Activated naive CD8-positive, alpha-beta T cell treated with anti-CD3 and anti-CD28 coated beads for 36 hours (primary cell): ENCODE measurements around the gene SLC43A2. TPM values are rescaled to one million over a fixed set of nuclear protein-coding genes. Genes with fewer than 3 reads are reported as not detected.
A peak's percentile ranks its signal among the peaks of the same experiment; 100 is the strongest.

Experiments
- DNase-seq: peaks from one replicate; pipeline ENCODE4 v3.0.0; 2021
- H3K27ac Mint-ChIP-seq: one replicate; pipeline ENCODE4 v1.8.0; 2022; ENCODE audit warnings: mild to moderate bottlenecking, moderate library complexity, mixed read lengths
- H3K27me3 Mint-ChIP-seq: one replicate; pipeline ENCODE4 v1.8.0; 2022; ENCODE audit warnings: mild to moderate bottlenecking, mixed read lengths
- H3K36me3 Mint-ChIP-seq: one replicate; pipeline ENCODE4 v1.8.0; 2021; ENCODE audit warnings: mild to moderate bottlenecking, mixed read lengths
- H3K4me1 Mint-ChIP-seq: one replicate; pipeline ENCODE4 v1.8.0; 2021; ENCODE audit warnings: mixed read lengths
- H3K4me3 Mint-ChIP-seq: one replicate; pipeline ENCODE4 v1.8.0; 2022; ENCODE audit warnings: mild to moderate bottlenecking, moderate library complexity, mixed read lengths
- H3K9me3 Mint-ChIP-seq: one replicate; pipeline ENCODE4 v1.8.0; 2022; ENCODE audit warnings: mixed read lengths
- total RNA-seq, 2 experiments: library from RNA; stranded (reverse); gene quantifications; one replicate each; pipeline ENCODE4 v1.2.3, GENCODE V29; 2021

The SLC43A2 gene
- total RNA-seq, 2 experiments from 2014 or later: 3.7 to 4.6 TPM

GRCh38 chr17:1647802-1648171 is 19.2 kb upstream of the SLC43A2 start:
- no peak for DNase-seq
- H3K27me3 Mint-ChIP-seq: no peaks in the 10 kb centered on the region
- peaks cover 34% of the 10 kb centered on the region for H3K4me1 Mint-ChIP-seq
- H3K9me3 Mint-ChIP-seq: no peaks in the 10 kb centered on the region
- peak overlapping the region; percentile 67 for H3K4me3 Mint-ChIP-seq
- no peak overlapping the region for H3K27ac Mint-ChIP-seq
- no peaks in the 10 kb centered on the region for H3K36me3 Mint-ChIP-seq

- no peak for DNase-seq
- Mint-ChIP-seq H3K27me3 (no peaks in the 10 kb centered on the region), H3K27ac (no peak overlapping the region), H3K36me3 (no peaks in the 10 kb centered on the region), H3K4me1 (peaks cover 34% of the 10 kb centered on the region), H3K4me3 (no peak overlapping the region), H3K9me3 (no peaks in the 10 kb centered on the region)
Observed at GRCh38 chr17:1646199-1646875, 17.7 kb upstream of the SLC43A2 start.

DNA sequence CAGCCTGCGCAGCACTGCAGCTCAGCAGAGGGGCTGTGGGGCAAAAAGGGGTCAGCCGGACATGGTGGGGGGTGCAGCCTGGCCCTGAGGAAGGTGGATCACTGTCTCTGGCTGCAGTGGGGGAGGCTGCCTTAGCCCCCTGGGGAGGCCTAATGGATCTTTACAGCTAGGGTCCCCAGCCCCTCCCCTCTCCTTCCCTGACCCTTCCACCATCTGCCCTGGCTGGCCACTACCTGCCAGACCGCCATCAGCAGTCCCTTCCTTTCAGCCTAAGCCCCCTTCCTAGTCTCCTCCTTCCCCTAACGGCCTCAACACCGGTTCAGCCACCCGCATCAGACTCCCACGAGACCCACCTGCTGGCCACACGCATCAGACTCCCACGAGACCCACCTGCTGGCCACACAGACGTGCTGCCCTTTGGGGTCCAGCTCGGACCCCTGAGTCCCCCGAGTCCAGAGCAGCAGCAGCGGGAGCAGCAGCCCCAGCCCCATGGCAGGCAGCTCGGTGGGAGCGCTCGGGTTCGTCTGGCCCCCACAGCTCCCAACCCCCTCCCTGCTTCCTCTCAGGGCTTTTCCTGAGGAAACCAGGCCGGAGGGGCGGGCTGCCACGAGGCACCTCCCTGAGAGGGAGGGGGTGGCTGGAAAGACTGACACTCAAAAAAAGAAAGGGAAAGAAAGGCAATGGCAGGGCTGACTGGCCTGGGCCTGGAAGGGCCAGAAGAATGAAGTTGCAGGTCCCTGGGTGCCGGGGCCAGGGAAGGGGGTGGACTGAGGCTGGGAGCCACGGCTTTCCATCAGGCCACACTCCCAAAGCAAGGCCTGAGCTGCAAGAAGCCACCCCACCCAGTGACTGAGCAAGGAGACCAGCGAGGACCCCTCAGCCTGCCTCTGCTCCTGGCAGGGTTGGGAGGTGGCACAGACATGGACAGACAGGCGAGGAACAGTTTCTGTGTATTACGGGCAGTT is 16.9 kb upstream of the SLC43A2 start, which contains the start of gene SCARF1:
TSS of gene SCARF1 (minus strand) at position 526 of the 965 bp plus-strand sequence. CDS start at position 491, 35 bp downstream.
- Mint-ChIP-seq H3K27me3 (no peaks in the 10 kb centered on the region), H3K27ac (peak within 1 kb of the TSS; percentile 23)

DNA sequence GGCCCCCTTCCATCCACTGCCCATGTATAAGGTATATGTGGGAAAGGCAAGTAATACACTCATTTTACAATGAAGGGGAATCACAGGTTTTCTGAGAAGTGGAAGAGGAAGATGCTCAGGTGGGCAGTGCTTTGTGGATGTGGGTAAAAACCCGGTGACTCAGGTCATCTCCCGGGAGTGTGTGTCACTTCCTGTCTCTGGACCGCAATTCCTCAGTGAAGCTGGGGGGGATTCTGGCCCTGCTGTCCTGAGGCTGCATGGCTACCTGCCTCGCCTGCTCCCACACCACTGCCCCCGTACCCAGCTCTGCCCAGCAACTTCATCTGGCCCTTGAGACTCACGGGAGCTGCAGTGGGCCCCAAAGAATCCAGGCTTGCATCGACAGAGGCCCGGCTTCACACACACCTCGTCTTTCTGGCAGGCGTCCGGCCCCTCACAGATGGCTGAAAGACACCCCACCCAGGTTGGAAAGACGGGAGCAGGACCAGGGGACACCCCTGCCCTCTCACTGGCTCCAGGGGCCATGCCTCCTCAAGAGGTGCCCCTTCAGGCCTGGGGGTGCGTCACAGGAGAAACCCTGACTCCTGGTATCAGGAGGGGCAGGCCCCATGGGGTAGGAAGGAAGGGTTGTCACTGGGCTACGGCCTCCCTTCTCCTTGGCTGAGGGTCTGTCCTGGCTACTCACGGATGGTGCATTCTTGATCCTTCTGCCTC is 16.0 kb upstream of the SLC43A2 start:
- Mint-ChIP-seq H3K9me3 (no peaks in the 10 kb centered on the region), H3K27ac (peak overlapping the region; percentile 87), H3K4me1 (peaks cover 24% of the 10 kb centered on the region), H3K4me3 (peak overlapping the region; percentile 80), H3K27me3 (no peaks in the 10 kb centered on the region), H3K36me3 (no peaks in the 10 kb centered on the region)
- DNase-seq: peak; percentile 54

More for the DNA sequence above, 16.9 kb upstream of the SLC43A2 start, which contains the start of gene SCARF1:
- H3K4me3 Mint-ChIP-seq: peak within 1 kb of the TSS; percentile 80
- H3K4me1 Mint-ChIP-seq: peaks cover 29% of the 10 kb centered on the region
- H3K36me3 Mint-ChIP-seq: no peaks in the 10 kb centered on the region
- DNase-seq: no peak
- no peaks in the 10 kb centered on the region for H3K9me3 Mint-ChIP-seq

DNA sequence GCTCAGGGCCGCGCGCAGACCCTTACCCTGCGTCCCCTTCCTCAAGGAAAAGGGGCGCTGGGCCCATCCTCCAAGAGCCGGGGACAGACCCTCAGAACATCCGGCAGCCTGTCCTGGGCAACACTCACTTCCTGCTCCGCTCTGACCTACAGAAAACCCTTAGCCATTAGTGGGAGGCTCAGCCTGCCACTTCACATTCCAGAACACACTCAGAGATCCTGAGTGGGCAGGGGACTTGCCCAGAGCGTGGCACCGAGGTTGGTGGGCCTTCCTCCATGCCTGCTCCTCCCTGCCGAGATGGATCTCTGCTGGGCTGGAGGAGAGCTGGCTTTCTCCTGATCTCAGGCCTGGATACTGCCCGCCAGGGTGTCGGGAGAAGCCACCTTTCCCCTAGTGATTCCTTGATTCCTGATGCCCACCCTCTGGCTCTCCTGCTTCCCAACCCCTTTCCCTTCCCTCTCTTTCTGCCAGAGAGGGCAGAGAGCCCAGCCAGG is 15.4 kb upstream of the SLC43A2 start:
- H3K27me3 Mint-ChIP-seq: no peaks in the 10 kb centered on the region
- H3K4me3 Mint-ChIP-seq: peak overlapping the region; percentile 80

GRCh38 chr17:1643293-1643998 is 14.8 kb upstream of the SLC43A2 start:
- H3K4me3 Mint-ChIP-seq: no peak overlapping the region
- no peaks in the 10 kb centered on the region for H3K9me3 Mint-ChIP-seq
- peak; percentile 62 for DNase-seq
- no peak overlapping the region for H3K27ac Mint-ChIP-seq
- no peaks in the 10 kb centered on the region for H3K36me3 Mint-ChIP-seq
- no peaks in the 10 kb centered on the region for H3K27me3 Mint-ChIP-seq
- H3K4me1 Mint-ChIP-seq: peaks cover 24% of the 10 kb centered on the region

More for the DNA sequence above, 15.4 kb upstream of the SLC43A2 start:
- peaks cover 24% of the 10 kb centered on the region for H3K4me1 Mint-ChIP-seq
- no peaks in the 10 kb centered on the region for H3K36me3 Mint-ChIP-seq
- DNase-seq: no peak
- peak overlapping the region; percentile 87 for H3K27ac Mint-ChIP-seq
- no peaks in the 10 kb centered on the region for H3K9me3 Mint-ChIP-seq

DNA sequence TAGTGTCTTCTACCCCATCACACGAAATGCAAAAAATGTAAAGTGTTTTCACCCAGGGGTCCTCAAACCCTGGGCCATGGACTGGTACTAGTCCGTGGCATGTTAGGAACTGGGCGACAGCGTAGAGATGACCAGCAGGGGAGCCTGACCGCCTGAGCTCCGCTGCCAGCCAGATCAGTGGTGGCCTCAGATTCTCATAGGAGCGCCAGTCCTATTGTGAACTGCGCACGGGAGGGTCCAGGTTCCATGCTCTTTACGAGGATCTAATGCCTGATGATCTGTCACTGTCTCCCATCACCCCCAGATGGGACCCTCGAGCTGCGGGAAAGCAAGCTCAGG is 12.4 kb upstream of the SLC43A2 start:
- Mint-ChIP-seq H3K4me1 (peaks cover 18% of the 10 kb centered on the region), H3K36me3 (no peaks in the 10 kb centered on the region), H3K27ac (no peak overlapping the region), H3K27me3 (no peaks in the 10 kb centered on the region), H3K9me3 (no peaks in the 10 kb centered on the region), H3K4me3 (no peak overlapping the region)
- DNase-seq: no peak

DNA sequence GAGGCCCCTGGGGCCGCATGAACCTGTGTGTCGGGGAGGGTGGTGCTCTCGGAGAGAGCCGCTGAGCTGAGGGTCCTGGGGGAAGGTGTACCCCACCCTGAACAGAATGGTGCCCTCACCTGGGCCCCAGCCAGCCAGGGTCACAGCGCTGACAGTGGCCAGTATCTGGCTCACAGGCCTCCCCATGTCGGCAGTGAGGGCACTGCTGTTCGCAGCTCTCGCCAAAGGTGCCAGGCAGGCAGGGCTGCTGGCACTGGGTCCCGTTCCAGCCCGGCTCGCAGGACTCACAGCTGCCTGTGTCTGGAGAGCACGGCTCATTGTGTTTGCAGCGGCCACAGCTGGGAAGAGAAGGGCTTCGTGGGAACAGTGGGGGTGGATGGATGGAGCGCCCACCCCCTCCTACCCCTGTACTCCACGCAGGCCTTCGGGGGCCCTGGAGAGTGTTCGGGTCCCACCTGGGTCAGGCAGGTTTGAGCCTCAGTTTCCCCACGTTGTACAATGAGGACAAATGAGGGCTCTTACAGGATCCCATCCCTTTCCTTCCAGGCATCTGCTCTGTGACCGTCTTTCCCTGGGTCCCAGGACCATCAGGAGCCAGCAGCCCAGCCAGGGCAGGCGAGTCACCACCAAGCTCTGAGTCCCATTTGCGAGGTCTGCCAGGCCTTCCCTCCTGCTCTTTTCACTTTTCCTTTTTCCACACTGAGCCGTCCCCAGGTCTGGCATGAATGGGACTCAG is 11.9 kb upstream of the SLC43A2 start:
- Mint-ChIP-seq H3K27ac (no peak overlapping the region), H3K4me3 (no peak overlapping the region), H3K9me3 (no peaks in the 10 kb centered on the region), H3K4me1 (peaks cover 13% of the 10 kb centered on the region), H3K36me3 (no peaks in the 10 kb centered on the region), H3K27me3 (no peaks in the 10 kb centered on the region)
- no peak for DNase-seq

DNA sequence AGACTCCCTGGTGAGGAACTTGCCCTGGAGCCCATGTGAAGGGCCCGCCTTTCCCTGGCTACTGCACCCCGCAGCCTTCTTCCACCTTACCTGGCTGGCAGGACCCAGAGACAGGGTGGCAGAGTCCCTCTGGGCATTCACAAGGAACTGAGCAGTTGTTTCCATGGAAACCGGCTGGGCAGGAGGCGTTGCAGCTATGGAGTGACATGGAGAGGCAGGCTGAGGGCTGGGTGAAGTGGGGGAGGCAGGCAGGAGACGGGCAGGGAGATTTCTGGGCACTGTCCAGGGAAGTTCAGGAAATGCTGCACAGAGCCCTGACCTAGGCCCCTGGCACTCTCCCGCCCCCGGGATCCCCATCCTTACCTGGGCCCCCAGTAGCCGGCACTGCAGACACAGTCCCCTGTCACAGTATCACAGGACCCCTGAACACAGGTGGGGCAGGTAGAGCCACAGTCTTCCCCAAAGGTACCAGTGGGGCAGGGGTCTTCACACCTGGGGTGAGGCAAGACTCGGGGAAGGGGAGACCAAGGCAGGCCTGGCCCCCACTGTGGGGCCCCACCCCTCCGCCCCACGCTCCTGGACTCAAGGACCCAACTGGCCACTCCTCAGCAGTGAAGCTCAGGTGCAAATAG is 11.0 kb upstream of the SLC43A2 start:
- H3K27me3 Mint-ChIP-seq: no peaks in the 10 kb centered on the region
- no peak overlapping the region for H3K4me3 Mint-ChIP-seq
- no peak for DNase-seq
- H3K4me1 Mint-ChIP-seq: peaks cover 6% of the 10 kb centered on the region
- no peaks in the 10 kb centered on the region for H3K36me3 Mint-ChIP-seq
- no peaks in the 10 kb centered on the region for H3K9me3 Mint-ChIP-seq
- no peak overlapping the region for H3K27ac Mint-ChIP-seq

DNA sequence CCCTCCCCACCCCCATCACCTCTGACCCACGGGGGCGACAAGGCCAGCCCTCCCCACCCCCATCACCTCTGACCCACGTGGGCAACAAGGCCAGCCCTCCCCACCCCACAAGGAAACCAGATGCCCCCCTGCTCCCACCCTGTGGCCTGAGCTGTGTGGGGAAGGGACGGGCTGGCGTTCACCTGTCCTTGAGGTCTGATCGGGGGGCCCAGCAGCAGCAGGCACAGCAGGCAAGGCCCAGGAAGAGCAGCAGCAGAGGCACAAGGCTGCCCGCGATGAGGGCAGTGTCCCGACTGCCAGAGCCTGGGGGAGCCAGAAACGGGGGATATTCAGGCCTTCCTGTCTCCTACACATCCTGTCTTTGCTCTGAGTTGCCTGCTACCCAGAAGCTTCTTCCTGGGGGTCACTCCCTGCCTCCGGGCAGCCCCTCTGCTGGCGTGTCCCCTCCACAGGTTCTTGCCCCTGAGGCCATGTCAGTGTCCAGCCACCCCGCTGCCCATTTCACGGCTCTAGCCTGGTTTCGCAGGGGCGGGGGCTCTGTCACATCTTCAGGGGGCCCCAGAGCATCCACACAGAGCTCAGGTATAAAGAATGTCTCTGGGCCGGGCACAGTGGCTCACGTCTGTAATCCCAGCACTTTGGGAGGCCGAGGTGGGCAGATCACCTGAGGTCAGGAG is 10.1 kb upstream of the SLC43A2 start:
- no peaks in the 10 kb centered on the region for H3K4me1 Mint-ChIP-seq
- H3K27me3 Mint-ChIP-seq: no peaks in the 10 kb centered on the region
- no peak for DNase-seq
- no peak overlapping the region for H3K4me3 Mint-ChIP-seq
- no peaks in the 10 kb centered on the region for H3K9me3 Mint-ChIP-seq
- H3K27ac Mint-ChIP-seq: no peak overlapping the region
- H3K36me3 Mint-ChIP-seq: no peaks in the 10 kb centered on the region

GRCh38 chr17:1638171-1638590 is 9.5 kb upstream of the SLC43A2 start:
- DNase-seq: no peak
- Mint-ChIP-seq H3K27me3 (no peaks in the 10 kb centered on the region), H3K4me1 (no peaks in the 10 kb centered on the region), H3K36me3 (no peaks in the 10 kb centered on the region), H3K27ac (no peak overlapping the region), H3K9me3 (no peaks in the 10 kb centered on the region), H3K4me3 (no peak overlapping the region)

DNA sequence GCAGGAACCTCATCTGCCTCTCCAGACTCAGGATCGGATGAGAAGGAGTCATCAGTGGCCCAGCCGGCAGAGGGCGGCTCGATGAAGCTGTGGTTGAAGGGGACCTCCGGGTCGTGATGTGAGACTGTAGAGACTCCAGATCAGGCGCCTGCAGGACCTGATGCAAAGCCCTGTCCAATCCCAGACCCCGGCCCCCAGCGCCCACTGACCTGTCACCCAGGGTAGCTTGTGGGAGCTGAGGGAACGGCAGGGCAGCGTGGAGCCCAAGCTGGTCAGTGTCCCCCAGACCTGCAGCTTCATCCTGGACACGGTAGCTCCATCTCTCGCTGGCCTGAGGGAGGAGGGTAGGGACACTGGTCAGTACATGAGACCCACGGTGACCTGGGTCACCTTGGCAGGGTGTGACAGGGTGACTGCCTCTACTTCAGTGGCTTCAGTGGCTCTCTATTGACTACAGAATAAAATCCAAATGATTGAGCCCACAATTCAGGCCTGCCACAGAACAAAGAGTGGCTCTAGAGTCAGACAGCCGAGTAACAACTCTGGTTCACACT is 8.2 kb upstream of the SLC43A2 start:
- H3K36me3 Mint-ChIP-seq: no peaks in the 10 kb centered on the region
- H3K27ac Mint-ChIP-seq: no peak overlapping the region
- no peak for DNase-seq
- H3K9me3 Mint-ChIP-seq: no peaks in the 10 kb centered on the region
- no peaks in the 10 kb centered on the region for H3K27me3 Mint-ChIP-seq
- no peak overlapping the region for H3K4me3 Mint-ChIP-seq
- no peaks in the 10 kb centered on the region for H3K4me1 Mint-ChIP-seq
